BJ (cell line): Measurements from ENCODE around the gene METAP1D. TPM values are rescaled to one million over a fixed set of nuclear protein-coding genes. Genes with fewer than 3 reads are reported as not detected.

Source experiments
- CTCF ChIA-PET: fragments of 350-600 bp; formaldehyde crosslinking; extraction: SDS; loops from one replicate; lab custom pipeline; 2021; ENCODE audit warnings: antibody characterized with exemption, inconsistent platforms; lab: Yijun Ruan, JAX
- POLR2A ChIA-PET: fragments of 300-600 bp; sonication (Branson Sonifier 250); formaldehyde crosslinking; extraction: SDS; loops from one replicate; lab custom pipeline; 2021; ENCODE audit warnings: antibody characterized with exemption; lab: Charles Lee
- DNase-seq: peaks from one replicate; pipeline ENCODE4 v3.0.0-alpha.2; 2011; ENCODE audit warnings: low read depth
- H3K27me3 ChIP-seq: 2 replicates; pipeline ENCODE4 v1.6.0; 2011; ENCODE audit warnings: low read length; ENCODE audit not compliant: control insufficient read depth, insufficient read depth
- H3K36me3 ChIP-seq: 2 replicates; pipeline ENCODE4 v1.5.1; 2011; ENCODE audit warnings: low read length; ENCODE audit not compliant: control insufficient read depth, insufficient read depth
- H3K4me3 ChIP-seq: 2 replicates; pipeline ENCODE4 v1.5.1; 2011; ENCODE audit warnings: low read depth, mild to moderate bottlenecking, control low read depth, low read length
- polyA plus RNA-seq: library from polyadenylated mRNA; depleted of rRNA; stranded (reverse); fragments of >200 nt; gene quantifications from 2 replicates; pipeline ENCODE4 v1.2.3, GENCODE V29; 2011
- TF ChIP-seq, protein P1 (sequence below): IDR thresholded peaks from 2 replicates; pipeline ENCODE4 v1.5.1; 2011; ENCODE audit warnings: low read depth, mild to moderate bottlenecking, control low read depth, inconsistent platforms, low read length, moderate library complexity; ENCODE audit not compliant: insufficient read depth

METAP1D gene
- polyA plus RNA-seq, 1 experiment, result 4.8 TPM

DNA sequence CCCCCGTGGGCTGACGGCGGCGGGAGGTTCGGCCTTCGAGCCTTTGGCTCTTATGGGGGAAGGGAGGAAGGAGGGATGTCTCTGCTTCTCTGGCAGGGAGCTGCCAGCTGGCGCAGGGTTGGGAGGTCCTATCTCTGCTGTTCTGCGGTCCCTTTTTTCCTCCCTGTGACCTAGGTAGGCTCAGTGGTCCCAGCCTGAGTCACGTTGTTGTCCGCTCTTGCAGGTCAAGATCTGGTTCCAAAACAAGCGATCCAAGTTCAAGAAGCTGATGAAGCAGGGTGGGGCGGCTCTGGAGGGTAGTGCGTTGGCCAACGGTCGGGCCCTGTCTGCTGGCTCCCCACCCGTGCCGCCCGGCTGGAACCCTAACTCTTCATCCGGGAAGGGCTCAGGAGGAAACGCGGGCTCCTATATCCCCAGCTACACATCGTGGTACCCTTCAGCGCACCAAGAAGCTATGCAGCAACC is 88.1 kb downstream of the METAP1D start:
- peaks cover 54% of the 10 kb centered on the region for H3K27me3 ChIP-seq
- H3K4me3 ChIP-seq, result no peak overlapping the region
- no peak for DNase-seq
- TF ChIP-seq, protein P1, sequence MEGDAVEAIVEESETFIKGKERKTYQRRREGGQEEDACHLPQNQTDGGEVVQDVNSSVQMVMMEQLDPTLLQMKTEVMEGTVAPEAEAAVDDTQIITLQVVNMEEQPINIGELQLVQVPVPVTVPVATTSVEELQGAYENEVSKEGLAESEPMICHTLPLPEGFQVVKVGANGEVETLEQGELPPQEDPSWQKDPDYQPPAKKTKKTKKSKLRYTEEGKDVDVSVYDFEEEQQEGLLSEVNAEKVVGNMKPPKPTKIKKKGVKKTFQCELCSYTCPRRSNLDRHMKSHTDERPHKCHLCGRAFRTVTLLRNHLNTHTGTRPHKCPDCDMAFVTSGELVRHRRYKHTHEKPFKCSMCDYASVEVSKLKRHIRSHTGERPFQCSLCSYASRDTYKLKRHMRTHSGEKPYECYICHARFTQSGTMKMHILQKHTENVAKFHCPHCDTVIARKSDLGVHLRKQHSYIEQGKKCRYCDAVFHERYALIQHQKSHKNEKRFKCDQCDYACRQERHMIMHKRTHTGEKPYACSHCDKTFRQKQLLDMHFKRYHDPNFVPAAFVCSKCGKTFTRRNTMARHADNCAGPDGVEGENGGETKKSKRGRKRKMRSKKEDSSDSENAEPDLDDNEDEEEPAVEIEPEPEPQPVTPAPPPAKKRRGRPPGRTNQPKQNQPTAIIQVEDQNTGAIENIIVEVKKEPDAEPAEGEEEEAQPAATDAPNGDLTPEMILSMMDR, result no peak
- H3K36me3 ChIP-seq, result no peaks in the 10 kb centered on the region
- CTCF ChIA-PET, result interaction anchor here (0.7 to 1.1 kb wide), 4 partner anchors 8 to 303 kb away, joined by 3 read pairs; no protein-coding TSS in a partner anchor
- POLR2A ChIA-PET, result no interaction called here

DNA sequence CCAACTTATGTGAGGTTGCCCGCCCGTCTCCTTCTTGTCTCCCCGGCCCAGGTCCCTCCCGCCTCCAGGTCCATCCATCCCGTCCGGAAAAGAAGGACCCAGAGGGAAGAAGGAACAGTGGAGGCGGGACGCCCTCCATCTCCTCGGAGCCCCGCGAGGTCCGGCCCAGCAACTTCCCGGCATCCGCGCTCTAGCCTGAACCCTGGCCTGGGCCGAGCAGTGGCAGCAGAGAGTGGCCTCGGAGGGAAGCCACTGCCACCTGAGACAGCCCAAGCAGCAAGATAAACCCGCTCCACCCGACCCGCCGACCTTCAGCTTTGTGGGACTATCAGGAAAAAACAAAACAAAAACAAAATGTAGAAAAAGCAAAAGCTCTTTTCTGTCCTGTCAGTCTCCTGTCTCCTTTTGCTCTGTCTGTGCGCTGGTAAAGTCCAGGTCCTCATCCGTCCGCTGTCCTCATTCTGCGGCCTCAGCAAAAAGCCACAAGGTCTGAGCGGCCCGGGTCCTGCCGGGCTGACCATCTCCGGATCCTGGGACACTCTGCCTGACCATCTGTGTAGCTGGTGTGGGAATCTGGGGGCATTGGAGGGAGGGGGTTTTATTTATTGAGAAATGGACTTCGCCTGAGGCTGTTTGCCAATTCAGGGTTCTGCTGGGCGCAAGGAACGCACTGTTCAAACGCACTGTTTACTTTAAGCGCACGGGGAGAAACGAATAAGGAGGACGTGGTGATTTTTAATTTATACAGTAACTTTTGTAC is 88.7 kb downstream of the METAP1D start:
- POLR2A ChIA-PET, result no interaction called here
- no peak for DNase-seq
- CTCF ChIA-PET, result interaction anchor here (0.6 to 1.1 kb wide), 2 partner anchors 38 to 73 kb away, joined by 3 read pairs; no protein-coding TSS in a partner anchor
- no peaks in the 10 kb centered on the region for H3K36me3 ChIP-seq
- H3K4me3 ChIP-seq, result no peak overlapping the region
- H3K27me3 ChIP-seq, result peaks cover 53% of the 10 kb centered on the region
- TF ChIP-seq, protein P1, result no peak

DNA sequence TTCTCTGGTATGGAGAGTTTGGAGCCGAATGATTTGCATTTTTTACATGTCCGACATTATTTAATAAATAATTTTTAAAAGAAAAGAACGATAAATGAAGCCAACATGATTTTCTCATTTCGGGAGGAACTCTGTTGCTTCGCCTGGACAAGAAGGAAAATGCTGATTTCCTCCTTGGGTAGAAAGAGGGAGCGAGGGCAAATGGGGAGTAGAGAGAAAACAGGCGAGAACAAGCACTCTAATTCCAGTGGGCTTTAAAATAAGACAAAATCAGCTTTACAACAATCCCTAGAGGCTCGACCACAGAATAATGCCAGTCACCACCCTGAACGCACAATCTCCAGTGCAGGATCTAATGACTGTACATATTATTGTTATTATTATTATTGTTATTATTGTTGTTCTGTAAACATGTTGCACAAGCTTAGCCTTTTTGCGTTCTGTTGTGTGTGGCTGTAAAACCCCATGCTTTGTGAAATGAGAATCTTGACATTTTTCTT is 89.3 kb downstream of the METAP1D start:
- TF ChIP-seq, protein P1, result no peak
- no peaks in the 10 kb centered on the region for H3K36me3 ChIP-seq
- CTCF ChIA-PET, result no interaction called here
- POLR2A ChIA-PET, result no interaction called here
- DNase-seq, result no peak
- H3K4me3 ChIP-seq, result no peak overlapping the region
- peaks cover 49% of the 10 kb centered on the region for H3K27me3 ChIP-seq

DNA sequence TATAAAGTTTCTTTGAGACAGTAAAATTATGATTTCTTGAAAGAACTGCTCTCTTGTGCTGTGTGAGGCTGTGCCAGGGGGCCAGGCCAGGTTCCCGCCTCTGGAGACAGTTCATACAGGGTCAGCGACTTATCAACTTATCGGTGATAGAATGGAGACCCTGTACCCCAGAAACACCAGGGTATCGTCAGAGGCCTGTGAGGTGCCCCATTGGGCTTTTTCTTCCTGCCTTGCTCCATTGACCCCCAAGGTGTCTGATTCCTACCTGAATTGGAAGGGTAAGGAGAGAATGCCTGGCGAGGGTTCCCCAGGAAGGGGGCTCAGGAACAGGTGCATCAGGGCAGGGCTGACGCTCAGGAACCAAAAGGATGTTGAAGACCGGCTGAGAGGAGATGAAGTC is 89.9 kb downstream of the METAP1D start:
- POLR2A ChIA-PET, result no interaction called here
- H3K4me3 ChIP-seq, result no peak overlapping the region
- CTCF ChIA-PET, result no interaction called here
- DNase-seq, result no peak
- H3K27me3 ChIP-seq, result peaks cover 51% of the 10 kb centered on the region
- TF ChIP-seq, protein P1, result no peak
- no peaks in the 10 kb centered on the region for H3K36me3 ChIP-seq
